NCI-H524 treated with DMSO at 0.1 percent for 48 hours (cell line): Measurements from ENCODE around the gene N4BP3.

Source experiments
- DNase-seq: peaks from one replicate; lab custom pipeline; 2025; lab: John Stamatoyannopoulos, UW

N4BP3 gene

GRCh38 chr5:178150977-178151734 is 37.8 kb downstream of the N4BP3 start:
- no peak for DNase-seq

- DNase-seq: no peak
These were observed 39.4 kb downstream of the N4BP3 start for GRCh38 chr5:178152491-178153444.

- DNase-seq: peak; percentile 79
These were observed 40.4 kb downstream of the N4BP3 start, which contains the start of gene NHP2 for GRCh38 chr5:178153530-178154340. Gene NHP2 (minus strand): TSS chr5:178153885. CDS start chr5:178153817, 68 bp downstream.

- no peak for DNase-seq
These were observed 41.7 kb downstream of the N4BP3 start for GRCh38 chr5:178155065-178155464.

GRCh38 chr5:178160176-178160575 is 46.8 kb downstream of the N4BP3 start:
- no peak for DNase-seq

- DNase-seq: no peak
These were observed 49.1 kb downstream of the N4BP3 start for GRCh38 chr5:178162481-178162880.

- peak; percentile 61 for DNase-seq
These were observed 50.7 kb downstream of the N4BP3 start for GRCh38 chr5:178163772-178164735.

GRCh38 chr5:178165581-178165980 is 52.2 kb downstream of the N4BP3 start:
- no peak for DNase-seq

GRCh38 chr5:178170455-178170854 is 57.1 kb downstream of the N4BP3 start:
- DNase-seq: no peak

GRCh38 chr5:178174456-178174855 is 61.1 kb downstream of the N4BP3 start:
- DNase-seq: no peak
